ENCODE measurements around the gene SPAG16. TPM values are rescaled to one million over a fixed set of nuclear protein-coding genes. Genes with fewer than 3 reads are reported as not detected.
"Not testable (repeated sequence)": the region's sequence is repeated elsewhere in the genome, so short reads cannot be mapped to it uniquely, and the experiment has no call there.

Gene SPAG16
- polyA plus RNA-seq, 1 of the 3 experiments (the other 2 are of a cell fraction), result 29.5 TPM

- no peak overlapping the region for H3K27ac ChIP-seq (ENCODE audit: low read depth in 2 of 2, low read length in 1 of 2)
- no peaks in the 10 kb centered on the region for H3K36me3 ChIP-seq (replicated peaks in 1 of 2; ENCODE audit: control insufficient read depth in 1 of 2, insufficient read depth in 2 of 2, low read length in 1 of 2)
- H4K20me1 ChIP-seq (ENCODE audit: insufficient read depth), result no peaks in the 10 kb centered on the region
- H3K4me1 ChIP-seq (ENCODE audit: control insufficient read depth in 1 of 2, insufficient read depth in 2 of 2, low read depth in 1 of 2, low read length in 1 of 2), result no peaks in the 10 kb centered on the region
- H3K9me2 ChIP-seq, result no peaks in the 10 kb centered on the region
- no peaks in the 10 kb centered on the region for H3F3A ChIP-seq (replicated peaks; ENCODE audit: insufficient read depth)
- no peak for DNase-seq
- TF ChIP-seq POLR2AphosphoS5 (IDR thresholded peaks at IDR 0.05; ENCODE audit: low read depth, low read length) (no peak), CTCF (IDR thresholded peaks at IDR 0.05) (no peak), IRF3 (IDR thresholded peaks at IDR 0.05; ENCODE audit: low read depth, low read length) (no peak), FOXM1 (IDR thresholded peaks at IDR 0.05; ENCODE audit: low read depth) (no peak), RFX5 (IDR thresholded peaks at IDR 0.05; ENCODE audit: low read length) (no peak), FOXJ3 (CRISPR knock-in tag; IDR thresholded peaks at IDR 0.05) (no peak), RAD21 (IDR thresholded peaks at IDR 0.05; ENCODE audit: low read length) (no peak), MXI1 (IDR thresholded peaks at IDR 0.05; ENCODE audit: low read depth, low read length) (no peak), MAX (IDR thresholded peaks at IDR 0.05; ENCODE audit: low read depth) (no peak)
- POLR2A ChIA-PET, result no interaction called here
- CTCF ChIA-PET, result no interaction called here
- H3K4me3 ChIP-seq (ENCODE audit: low read depth in 2 of 2, low read length in 1 of 2), result no peak overlapping the region
- H3K79me2 ChIP-seq (ENCODE audit: insufficient read depth), result no peaks in the 10 kb centered on the region
- H3K27me3 ChIP-seq (ENCODE audit: insufficient read depth), result no peaks in the 10 kb centered on the region
- no peak overlapping the region for H3K4me2 ChIP-seq
- H3K9me3 ChIP-seq, result no peaks in the 10 kb centered on the region
- no peak overlapping the region for H2AFZ ChIP-seq (ENCODE audit: low read depth)
- H3K9ac ChIP-seq, result no peak overlapping the region
Observed at GRCh38 chr2:213696442-213696841, 412.2 kb downstream of the SPAG16 start.

DNA sequence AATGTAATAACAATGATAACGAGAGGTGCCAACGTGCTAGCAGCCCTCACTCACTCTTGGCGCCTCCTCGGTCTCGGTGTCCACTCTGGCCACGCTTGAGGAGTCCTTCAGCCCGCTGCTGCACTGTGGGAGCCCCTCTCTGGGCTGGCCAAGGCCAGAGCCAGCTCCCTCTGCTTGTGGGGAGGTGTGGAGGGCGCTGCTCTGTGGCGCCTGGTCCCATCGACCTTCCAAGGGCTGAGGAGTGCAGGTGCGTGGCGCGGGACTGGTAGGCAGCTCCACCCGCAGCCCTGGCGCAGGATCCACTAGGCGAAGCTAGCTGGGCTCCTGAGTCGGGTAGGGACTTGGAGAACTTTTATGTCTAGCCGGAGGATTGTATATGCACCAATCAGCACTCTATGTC lies 417.1 kb downstream of the SPAG16 start:
- CTCF ChIA-PET; H2AFZ ChIP-seq (ENCODE audit: low read depth); H3K4me1 ChIP-seq (ENCODE audit: control insufficient read depth in 1 of 2, insufficient read depth in 2 of 2, low read depth in 1 of 2, low read length in 1 of 2); H3K9me2 ChIP-seq; H3K79me2 ChIP-seq (ENCODE audit: insufficient read depth); H3K36me3 ChIP-seq (replicated peaks in 1 of 2; ENCODE audit: control insufficient read depth in 1 of 2, insufficient read depth in 2 of 2, low read length in 1 of 2); H4K20me1 ChIP-seq (ENCODE audit: insufficient read depth); H3F3A ChIP-seq (replicated peaks; ENCODE audit: insufficient read depth); H3K27ac ChIP-seq (ENCODE audit: low read depth in 2 of 2, low read length in 1 of 2); H3K4me3 ChIP-seq (ENCODE audit: low read depth in 2 of 2, low read length in 1 of 2); H3K4me2 ChIP-seq; H3K27me3 ChIP-seq (ENCODE audit: insufficient read depth); POLR2A ChIA-PET; H3K9ac ChIP-seq; H3K9me3 ChIP-seq; DNase-seq: not testable (repeated sequence)
- 33% methylated on average over 8 of the region's 18 CpGs for WGBS (ENCODE audit: low lambda C conversion rate)
